Brain microvascular endothelial cell (primary cell): ENCODE measurements around the gene VTI1A.

Experiments
- DNase-seq: peaks from one replicate; pipeline ENCODE4 v3.0.0-alpha.2; 2020
- H3K27ac ChIP-seq: fragments of 250-450 bp; sonication (Bioruptor Pico); 2 replicates; pipeline ENCODE4 v1.5.1; 2020; ENCODE audit warnings: mild to moderate bottlenecking, moderate library complexity
- H3K27me3 ChIP-seq: fragments of 250-450 bp; sonication (Bioruptor Pico); replicated peaks from 2 replicates; pipeline ENCODE4 v1.5.1; 2020; ENCODE audit warnings: mild to moderate bottlenecking
- H3K36me3 ChIP-seq: fragments of 250-450 bp; sonication (Bioruptor Pico); replicated peaks from 2 replicates; pipeline ENCODE4 v1.5.1; 2020; ENCODE audit warnings: mild to moderate bottlenecking
- H3K4me3 ChIP-seq: 2 replicates; pipeline ENCODE4 v1.5.1; 2011; ENCODE audit warnings: low read depth, mild to moderate bottlenecking, control low read depth, low read length, moderate library complexity
- in situ Hi-C: cut with HindIII; loops from 2 replicates; pipeline ENCODE4 v1.10.0; 2017; ENCODE audit warnings: low sequenced_read_pairs, low pct_ligation_motif_present
- TF ChIP-seq, protein P1 (sequence below): IDR thresholded peaks from 2 replicates; pipeline ENCODE4 v1.5.1; 2011; ENCODE audit warnings: low read depth, mild to moderate bottlenecking, moderate library complexity, low read length, control low read depth, inconsistent platforms; ENCODE audit errors: missing control alignments

VTI1A gene

DNA sequence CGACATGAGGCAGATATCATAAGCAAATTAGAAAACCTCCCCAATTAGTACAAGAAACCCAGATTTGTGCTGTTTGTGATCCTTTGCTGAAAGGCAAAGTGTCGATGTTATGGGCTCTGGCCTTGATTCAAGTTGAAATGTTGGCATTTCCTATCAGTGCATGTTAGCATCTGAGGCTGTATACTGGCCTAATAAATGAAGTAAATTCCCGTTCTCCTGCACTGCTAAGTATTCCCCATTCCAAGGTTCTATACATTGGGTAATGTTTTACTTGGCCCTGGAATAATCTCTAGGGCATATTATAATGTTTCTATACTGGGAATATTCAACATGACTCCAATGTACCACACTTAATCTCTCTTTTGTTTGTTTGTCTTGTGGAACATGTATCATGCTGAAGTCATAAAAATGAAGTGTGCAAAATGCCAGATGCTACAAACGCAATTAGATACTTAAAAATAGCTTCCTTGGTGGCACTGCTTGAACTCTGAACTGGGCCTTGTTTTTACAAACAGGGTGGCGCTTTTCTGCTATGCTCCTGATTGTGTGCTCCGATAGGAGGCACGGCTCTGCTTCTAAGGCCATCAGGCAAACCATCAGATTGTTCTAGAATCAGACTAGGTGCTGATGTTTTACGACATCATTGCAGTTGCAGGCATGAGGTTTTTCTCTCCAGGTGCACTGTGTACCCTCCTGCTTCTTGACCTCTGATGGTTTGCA, 346.3 kb downstream of the VTI1A start:
- Histone ChIP-seq H3K36me3 (no peaks in the 10 kb centered on the region), H3K27me3 (no peaks in the 10 kb centered on the region), H3K27ac (no peak overlapping the region), H3K4me3 (no peak overlapping the region)
- no peak for DNase-seq
- in situ Hi-C loops: no loop called here
- TF ChIP-seq, protein P1, sequence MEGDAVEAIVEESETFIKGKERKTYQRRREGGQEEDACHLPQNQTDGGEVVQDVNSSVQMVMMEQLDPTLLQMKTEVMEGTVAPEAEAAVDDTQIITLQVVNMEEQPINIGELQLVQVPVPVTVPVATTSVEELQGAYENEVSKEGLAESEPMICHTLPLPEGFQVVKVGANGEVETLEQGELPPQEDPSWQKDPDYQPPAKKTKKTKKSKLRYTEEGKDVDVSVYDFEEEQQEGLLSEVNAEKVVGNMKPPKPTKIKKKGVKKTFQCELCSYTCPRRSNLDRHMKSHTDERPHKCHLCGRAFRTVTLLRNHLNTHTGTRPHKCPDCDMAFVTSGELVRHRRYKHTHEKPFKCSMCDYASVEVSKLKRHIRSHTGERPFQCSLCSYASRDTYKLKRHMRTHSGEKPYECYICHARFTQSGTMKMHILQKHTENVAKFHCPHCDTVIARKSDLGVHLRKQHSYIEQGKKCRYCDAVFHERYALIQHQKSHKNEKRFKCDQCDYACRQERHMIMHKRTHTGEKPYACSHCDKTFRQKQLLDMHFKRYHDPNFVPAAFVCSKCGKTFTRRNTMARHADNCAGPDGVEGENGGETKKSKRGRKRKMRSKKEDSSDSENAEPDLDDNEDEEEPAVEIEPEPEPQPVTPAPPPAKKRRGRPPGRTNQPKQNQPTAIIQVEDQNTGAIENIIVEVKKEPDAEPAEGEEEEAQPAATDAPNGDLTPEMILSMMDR: no peak

DNA sequence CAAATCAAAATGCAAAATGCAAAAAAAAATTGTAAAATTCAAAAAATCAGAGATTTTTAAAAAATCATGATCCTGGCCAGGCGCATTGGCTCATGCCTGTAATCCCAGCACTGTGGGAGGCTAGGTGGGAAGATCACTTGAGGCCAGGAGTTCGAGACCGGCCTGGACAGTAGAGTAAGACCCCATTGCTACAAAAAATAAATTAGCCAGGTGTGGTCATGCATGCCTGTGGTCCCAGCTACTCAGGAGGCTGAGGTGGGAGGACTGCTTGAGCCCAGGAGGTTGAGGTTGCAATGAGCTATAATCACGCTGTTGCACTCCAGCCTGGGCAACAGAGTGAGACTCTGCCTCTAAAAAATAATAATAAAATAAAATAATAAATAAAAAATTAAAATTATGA, 347.2 kb downstream of the VTI1A start:
- TF ChIP-seq, protein P1: no peak
- no peak for DNase-seq
- H3K4me3 ChIP-seq: no peak overlapping the region
- no peaks in the 10 kb centered on the region for H3K36me3 ChIP-seq
- H3K27me3 ChIP-seq: no peaks in the 10 kb centered on the region
- no peak overlapping the region for H3K27ac ChIP-seq
- in situ Hi-C loops: no loop called here

DNA sequence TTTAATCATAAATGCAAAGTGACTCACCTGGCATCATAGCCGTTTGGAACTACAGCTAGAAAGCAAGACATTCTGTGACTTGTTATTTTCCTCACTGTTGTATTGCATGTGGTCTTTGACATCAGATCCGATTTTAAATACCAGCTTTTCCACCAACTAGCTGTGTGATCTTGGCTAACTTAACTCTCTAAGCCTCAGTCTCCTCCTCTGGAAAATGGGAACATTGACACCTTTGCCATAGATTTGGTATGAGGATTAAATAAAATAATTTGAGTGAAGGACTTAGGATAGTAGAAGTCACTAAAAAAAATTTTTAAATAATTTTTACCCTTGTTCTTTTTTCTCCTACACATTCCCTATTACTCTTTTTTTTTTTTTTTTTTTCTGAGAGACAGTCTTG, 348.1 kb downstream of the VTI1A start:
- DNase-seq: no peak
- Histone ChIP-seq H3K36me3 (no peaks in the 10 kb centered on the region), H3K27me3 (no peaks in the 10 kb centered on the region), H3K27ac (no peak overlapping the region), H3K4me3 (no peak overlapping the region)
- TF ChIP-seq, protein P1: no peak
- in situ Hi-C loops: no loop called here

DNA sequence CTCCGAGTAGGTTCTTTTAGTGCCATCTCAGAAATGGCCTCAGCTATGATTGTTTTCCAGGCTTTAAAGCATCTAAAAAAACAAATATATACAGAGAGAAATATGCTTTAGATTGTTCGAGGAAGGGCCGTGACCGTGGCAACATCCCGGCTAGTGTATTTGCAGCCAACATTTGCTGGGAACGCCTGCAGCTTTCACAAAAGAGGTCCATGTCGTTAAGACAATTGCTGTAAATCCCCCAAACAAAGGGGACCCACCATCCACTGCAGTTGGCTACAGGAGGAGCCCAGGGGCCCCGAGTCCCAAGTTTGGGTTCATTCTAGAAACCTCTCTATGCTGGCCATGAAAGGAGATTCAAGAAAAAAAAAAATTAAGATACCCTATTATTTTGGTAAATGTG, 350.2 kb downstream of the VTI1A start:
- TF ChIP-seq, protein P1: no peak
- DNase-seq: no peak
- in situ Hi-C loops: no loop called here

DNA sequence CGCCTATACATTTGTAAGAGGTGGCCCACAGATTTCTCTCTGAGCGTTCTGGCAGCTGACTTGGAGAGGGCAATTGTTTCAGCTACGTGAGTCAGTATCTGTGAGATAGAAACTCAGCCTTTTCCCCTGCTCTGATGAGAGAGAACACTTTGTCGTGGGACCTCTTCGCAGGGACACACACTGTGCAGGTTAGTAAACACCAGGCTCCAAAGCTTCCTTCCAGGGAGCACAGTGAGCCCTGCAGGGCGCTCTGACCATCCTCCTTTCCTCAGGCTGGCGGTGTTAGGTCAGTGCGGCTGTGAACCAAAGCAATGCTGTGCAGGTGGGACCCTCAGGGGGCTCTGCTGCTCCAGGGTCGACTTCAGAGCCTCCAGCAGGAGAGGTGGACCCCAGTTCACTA, 350.8 kb downstream of the VTI1A start:
- H3K27ac ChIP-seq: no peak overlapping the region
- no peaks in the 10 kb centered on the region for H3K36me3 ChIP-seq
- TF ChIP-seq, protein P1: no peak
- no peaks in the 10 kb centered on the region for H3K27me3 ChIP-seq
- H3K4me3 ChIP-seq: no peak overlapping the region
- in situ Hi-C loops: no loop called here
- DNase-seq: no peak

More for the DNA sequence above, 350.2 kb downstream of the VTI1A start:
- no peaks in the 10 kb centered on the region for H3K36me3 ChIP-seq
- no peaks in the 10 kb centered on the region for H3K27me3 ChIP-seq
- H3K27ac ChIP-seq: no peak overlapping the region
- H3K4me3 ChIP-seq: no peak overlapping the region

DNA sequence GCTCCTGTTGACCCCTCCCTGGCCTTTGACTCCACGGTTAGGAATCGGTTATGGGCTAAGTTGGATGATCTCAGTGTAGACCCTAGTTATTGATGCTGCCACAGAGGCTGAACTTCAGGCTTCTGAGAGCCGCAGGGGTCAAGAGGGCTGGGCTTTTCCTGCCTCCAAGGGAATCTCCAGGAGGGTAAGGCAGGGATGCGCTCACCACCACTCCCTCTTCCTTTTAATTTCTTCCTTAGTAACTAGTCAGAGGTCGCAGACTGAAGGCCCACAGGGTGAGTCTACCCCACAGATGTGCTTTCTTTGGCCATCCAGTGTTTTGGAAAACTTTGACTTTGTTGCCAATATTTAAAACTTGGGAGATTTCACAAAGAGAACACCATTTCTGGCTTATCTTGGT, 352.0 kb downstream of the VTI1A start:
- no peak for DNase-seq
- Histone ChIP-seq H3K27ac (no peak overlapping the region), H3K36me3 (no peaks in the 10 kb centered on the region), H3K4me3 (no peak overlapping the region), H3K27me3 (no peaks in the 10 kb centered on the region)
- TF ChIP-seq, protein P1: no peak
- in situ Hi-C loops: no loop called here
